Adrenal gland (tissue), 12 donors: ENCODE data around the gene TTI1. TPM values are rescaled to one million over a fixed set of nuclear protein-coding genes. Genes with fewer than 3 reads are reported as not detected.

ENCODE experiments used
- DNase-seq, 7 donors: peaks; one replicate each; pipeline ENCODE4 v3.0.0-alpha.2; 2019 to 2020
- H3K27ac ChIP-seq, 5 donors: fragments of 200-600 bp; sonication (generic) in 4 of 5; 1 replicate in 3 of 5; 2 replicates in 2 of 5; pipeline versions ENCODE4 v1.5.1 to v1.8.0; 2016 to 2020; ENCODE audit warnings: mild to moderate bottlenecking in 1 of 5
- H3K27me3 ChIP-seq: fragments of 200-600 bp; 2 replicates; pipeline ENCODE4 v1.8.0; 2021
- H3K36me3 ChIP-seq, 2 donors: fragments of 200-600 bp; replicated peaks in 1 of 2; 1 replicate in 1 of 2; 2 replicates in 1 of 2; pipeline versions ENCODE4 v1.5.1 to v1.8.0; 2018 to 2022
- H3K4me1 ChIP-seq, 2 donors: fragments of 200-600 bp; replicated peaks in 1 of 2; 1 replicate in 1 of 2; 2 replicates in 1 of 2; pipeline versions ENCODE4 v1.5.1 to v1.8.0; 2018 to 2021
- H3K4me3 ChIP-seq, 4 donors: fragments of 200-600 bp; sonication (generic) in 3 of 4; one replicate each; pipeline ENCODE4 v1.5.1; 2016 to 2018
- H3K9me3 ChIP-seq, 3 donors: fragments of 200-600 bp; sonication (generic) in 1 of 3; replicated peaks in 1 of 3; 1 replicate in 2 of 3; 2 replicates in 1 of 3; pipeline versions ENCODE4 v1.5.1 to v1.8.0; 2016 to 2021
- CTCF ChIP-seq, 6 experiments: fragments of 450-650 bp in 4 of 6; fragments of 200-600 bp in 2 of 6; sonication (generic) in 1 of 6; IDR thresholded peaks; 1 replicate in 5 of 6; 2 replicates in 1 of 6; pipeline versions ENCODE4 v1.5.1 to v1.8.0; 2016 to 2021; ENCODE audit warnings: antibody characterized with exemption in 6 of 6, mild to moderate bottlenecking in 2 of 6, moderate library complexity in 1 of 6
- POLR2A ChIP-seq, 2 donors: fragments of 450-650 bp; IDR thresholded peaks; one replicate each; pipeline ENCODE4 v1.6.1; 2017; ENCODE audit warnings: antibody characterized with exemption in 2 of 2, mild to moderate bottlenecking in 2 of 2, moderate library complexity in 1 of 2
- WGBS, 4 donors: extraction: QIAGEN DNeasy Blood & Tissue Kit in 2 of 4; methylation state at CpG; one replicate each; pipeline versions ENCODE4 v1.1.5 to v1.1.7; 2013 to 2017; 5-methylcytosine and 5-hydroxymethylcytosine counted together
- intact Hi-C, 2 donors: fragments of 100-400 bp; cut with DNase I; formaldehyde crosslinking; loops; one replicate each; pipeline versions ENCODE4 v1.14.1 to v1.15.0; 2022 to 2023
- polyA plus RNA-seq, 3 donors: library from polyadenylated mRNA; stranded (reverse); fragments of 200-250 nt in 2 of 3; fragments of 350-450 nt in 1 of 3; fragmentation: Illumina TruSeq in 1 of 3; extraction: RNeasy Lipid Tissue Mini Kit (QIAGEN cat#74804) in 1 of 3; gene quantifications; one replicate each; pipeline ENCODE4 v1.2.3, GENCODE V29; 2013 to 2014
- total RNA-seq, 9 donors: library from RNA; depleted of rRNA in 4 of 9; stranded (reverse); fragments of >200 nt in 4 of 9; fragments of 120-200 nt in 1 of 9; fragmentation: NEBNext Ultra II Directional in 1 of 9; extraction: Animal tissue kit (Norgen Biotek cat#: 25700) in 1 of 9; gene quantifications; one replicate each; pipeline versions ENCODE4 v1.1.0 to v1.2.4, GENCODE V29; 2013 to 2023
- donor health status: healthy with polysubstance abuse.
- donor health status: Bipolar disorder and iron deficiency.
- donor health status: DM: yes; HTN: yes; CAD: no.
- donor health status: DM: no; HTN: no; CAD: no.
- donor health status: DM: no; HTN: no; CAD: no.
- donor health status: DM: yes; HTN: yes; CAD: no.

TTI1 gene
- total and polyA plus RNA-seq, 12 donors = 12.5 to 28.7 (median 20.0) TPM

- Histone ChIP-seq H3K27ac (no peak overlapping the region), H3K9me3 (no peaks in the 10 kb centered on the region), H3K4me1 (no peaks in the 10 kb centered on the region), H3K4me3 (no peak overlapping the region), H3K36me3 (no peaks in the 10 kb centered on the region), H3K27me3 (no peaks in the 10 kb centered on the region)
- no peak for TF ChIP-seq CTCF (IDR thresholded peaks at IDR 0.05)
- no peak for TF ChIP-seq POLR2A (IDR thresholded peaks at IDR 0.05)
- no peak for DNase-seq
- 91 to 98% (median 94%) methylated on average over 10 to 12 of the region's 12 CpGs for WGBS, 4 donors
- intact Hi-C loops = no loop called here
Measured at GRCh38 chr20:37938181-37938750, 95.0 kb downstream of the TTI1 start.

- 88 to 99% (median 91%) methylated on average over 4 of the region's 4 CpGs for WGBS, 4 donors
- no peaks in the 10 kb centered on the region for H3K36me3 ChIP-seq
- H3K27me3 ChIP-seq = no peaks in the 10 kb centered on the region
- no peak for DNase-seq
- intact Hi-C loops = no loop called here
- no peaks in the 10 kb centered on the region for H3K4me1 ChIP-seq
- TF ChIP-seq POLR2A (IDR thresholded peaks at IDR 0.05) (no peak), CTCF (IDR thresholded peaks at IDR 0.05) (no peak)
- no peak overlapping the region for H3K27ac ChIP-seq
- no peaks in the 10 kb centered on the region for H3K9me3 ChIP-seq
- no peak overlapping the region for H3K4me3 ChIP-seq
Measured at GRCh38 chr20:37937686-37938085, 95.6 kb downstream of the TTI1 start.

- H3K4me1 ChIP-seq = no peaks in the 10 kb centered on the region
- intact Hi-C loops = no loop called here
- H3K36me3 ChIP-seq = no peaks in the 10 kb centered on the region
- WGBS, 4 donors = 84 to 92% (median 90%) methylated on average over 7 to 8 of the region's 8 CpGs
- H3K27me3 ChIP-seq = no peaks in the 10 kb centered on the region
- H3K9me3 ChIP-seq = no peaks in the 10 kb centered on the region
- H3K4me3 ChIP-seq = no peak overlapping the region
- no peak overlapping the region for H3K27ac ChIP-seq
- TF ChIP-seq CTCF (IDR thresholded peaks at IDR 0.05) (no peak), POLR2A (IDR thresholded peaks at IDR 0.05) (no peak)
- DNase-seq = no peak
Measured at GRCh38 chr20:37936451-37936850, 96.8 kb downstream of the TTI1 start.

GRCh38 chr20:37936041-37936440 lies 97.2 kb downstream of the TTI1 start:
- intact Hi-C loops = no loop called here
- no peak overlapping the region for H3K4me3 ChIP-seq

More at GRCh38 chr20:37936041-37936440, 97.2 kb downstream of the TTI1 start:
- Histone ChIP-seq H3K4me1 (no peaks in the 10 kb centered on the region), H3K9me3 (no peaks in the 10 kb centered on the region), H3K27me3 (no peaks in the 10 kb centered on the region), H3K27ac (no peak overlapping the region), H3K36me3 (no peaks in the 10 kb centered on the region)
- TF ChIP-seq POLR2A (IDR thresholded peaks at IDR 0.05) (no peak), CTCF (IDR thresholded peaks at IDR 0.05) (no peak)
- no peak for DNase-seq
- 91 to 95% (median 93%) methylated on average over 10 of the region's 10 CpGs for WGBS, 4 donors
